Prostate gland (tissue), 2 donors: ENCODE results near the gene TRIM29.

Source experiments
- POLR2A ChIP-seq: fragments of 450-650 bp; IDR thresholded peaks from one replicate; pipeline ENCODE4 v1.6.1; 2016; ENCODE audit warnings: antibody characterized with exemption, mild to moderate bottlenecking
- POLR2AphosphoS5 ChIP-seq: sonication (generic); formaldehyde crosslinking; IDR thresholded peaks from one replicate; pipeline ENCODE4 v1.6.1; 2017; ENCODE audit warnings: antibody characterized with exemption
- TF ChIP-seq, protein P1 (sequence below), 4 experiments: fragments of 200-600 bp in 2 of 4; fragments of 450-650 bp in 2 of 4; sonication (generic) in 2 of 4; IDR thresholded peaks; 1 replicate in 3 of 4; 2 replicates in 1 of 4; pipeline ENCODE4 v1.5.1; 2016 to 2019; ENCODE audit warnings: antibody characterized with exemption in 4 of 4, mild to moderate bottlenecking in 2 of 4, moderate library complexity in 2 of 4

- TF ChIP-seq, protein P1, sequence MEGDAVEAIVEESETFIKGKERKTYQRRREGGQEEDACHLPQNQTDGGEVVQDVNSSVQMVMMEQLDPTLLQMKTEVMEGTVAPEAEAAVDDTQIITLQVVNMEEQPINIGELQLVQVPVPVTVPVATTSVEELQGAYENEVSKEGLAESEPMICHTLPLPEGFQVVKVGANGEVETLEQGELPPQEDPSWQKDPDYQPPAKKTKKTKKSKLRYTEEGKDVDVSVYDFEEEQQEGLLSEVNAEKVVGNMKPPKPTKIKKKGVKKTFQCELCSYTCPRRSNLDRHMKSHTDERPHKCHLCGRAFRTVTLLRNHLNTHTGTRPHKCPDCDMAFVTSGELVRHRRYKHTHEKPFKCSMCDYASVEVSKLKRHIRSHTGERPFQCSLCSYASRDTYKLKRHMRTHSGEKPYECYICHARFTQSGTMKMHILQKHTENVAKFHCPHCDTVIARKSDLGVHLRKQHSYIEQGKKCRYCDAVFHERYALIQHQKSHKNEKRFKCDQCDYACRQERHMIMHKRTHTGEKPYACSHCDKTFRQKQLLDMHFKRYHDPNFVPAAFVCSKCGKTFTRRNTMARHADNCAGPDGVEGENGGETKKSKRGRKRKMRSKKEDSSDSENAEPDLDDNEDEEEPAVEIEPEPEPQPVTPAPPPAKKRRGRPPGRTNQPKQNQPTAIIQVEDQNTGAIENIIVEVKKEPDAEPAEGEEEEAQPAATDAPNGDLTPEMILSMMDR (IDR thresholded peaks at IDR 0.05) = no peak
- TF ChIP-seq POLR2AphosphoS5 = no peak
- no peak for TF ChIP-seq POLR2A
Measured at GRCh38 chr11:120151536-120151935, 13.6 kb upstream of the TRIM29 start.
